Uterus (tissue), 2 donors: ENCODE data around the gene PREB.

ENCODE experiments used
- CTCF ChIP-seq, 4 experiments: fragments of 200-600 bp in 2 of 4; fragments of 450-650 bp in 2 of 4; sonication (generic) in 2 of 4; IDR thresholded peaks; one replicate each; pipeline ENCODE4 v1.5.1; 2016 to 2019; ENCODE audit warnings: antibody characterized with exemption in 4 of 4, mild to moderate bottlenecking in 2 of 4, moderate library complexity in 1 of 4
- POLR2A ChIP-seq, 2 donors: fragments of 450-650 bp; IDR thresholded peaks; one replicate each; pipeline ENCODE4 v1.6.1; 2016; ENCODE audit warnings: antibody characterized with exemption in 2 of 2, mild to moderate bottlenecking in 1 of 2, moderate library complexity in 1 of 2

DNA sequence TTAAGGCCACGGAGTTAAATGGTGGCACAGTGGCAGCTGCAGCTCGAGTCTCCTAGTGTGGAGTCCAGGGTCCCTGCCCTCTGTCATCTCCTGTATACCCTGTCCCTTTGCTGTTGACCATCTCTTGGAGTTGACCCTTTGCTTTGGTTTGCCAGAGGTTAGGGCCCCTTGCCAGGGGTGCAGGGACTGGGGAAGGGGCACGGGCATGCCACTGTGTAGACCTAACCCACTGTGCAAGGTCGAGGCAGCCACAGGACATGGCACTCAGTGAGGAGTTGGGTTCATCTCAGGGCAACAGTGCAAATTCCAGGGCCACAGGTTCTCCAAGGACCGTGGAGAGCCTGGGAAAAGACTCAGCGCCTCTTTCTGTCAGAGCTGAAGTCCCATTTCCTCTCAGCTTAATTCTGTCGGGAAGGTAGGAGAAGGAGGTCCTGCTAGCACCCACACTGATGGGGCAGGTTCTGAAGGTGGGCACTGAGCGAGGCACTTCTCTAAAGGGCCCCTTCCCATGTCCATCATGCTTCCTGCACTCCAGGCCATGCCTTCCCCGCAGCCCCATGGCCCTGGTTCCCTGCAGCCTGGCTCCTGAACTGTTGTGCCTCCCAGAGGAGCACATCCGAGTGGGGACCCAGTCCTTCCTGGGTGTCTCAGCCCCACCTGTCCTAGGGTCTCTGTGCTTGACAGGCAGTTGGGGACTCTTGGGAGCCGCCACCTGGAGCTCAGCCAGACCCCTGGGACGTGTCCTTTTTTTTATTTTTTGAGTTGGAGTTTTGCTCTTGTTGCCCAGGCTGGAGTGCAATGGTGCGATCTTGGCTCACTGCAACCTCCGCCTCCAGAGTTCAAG lies 45.1 kb downstream of the PREB start:
- no peak for TF ChIP-seq POLR2A (IDR thresholded peaks at IDR 0.05)
- no peak for TF ChIP-seq CTCF (IDR thresholded peaks at IDR 0.05)
